Nephron (organoid): ENCODE results near the gene ZNF14.
"Not testable (repeated sequence)": the region's sequence is repeated elsewhere in the genome, so short reads cannot be mapped to it uniquely, and the experiment has no call there.

Source experiments
- H3K27ac Mint-ChIP-seq, 3 experiments: 2 replicates each; pipeline ENCODE4 v1.8.0; 2020; ENCODE audit warnings: mixed read lengths in 3 of 3, mild to moderate bottlenecking in 2 of 3, moderate library complexity in 1 of 3
- H3K27me3 Mint-ChIP-seq: 2 replicates; pipeline ENCODE4 v1.8.0; 2021; ENCODE audit warnings: low read depth, mild to moderate bottlenecking, moderate library complexity, mixed read lengths
- H3K36me3 Mint-ChIP-seq: 2 replicates; pipeline ENCODE4 v1.8.0; 2020; ENCODE audit warnings: low read depth, mixed read lengths
- H3K4me1 Mint-ChIP-seq: 2 replicates; pipeline ENCODE4 v1.8.0; 2020; ENCODE audit warnings: mixed read lengths
- H3K4me3 Mint-ChIP-seq, 3 experiments: 2 replicates each; pipeline ENCODE4 v1.8.0; 2020; ENCODE audit warnings: mild to moderate bottlenecking in 3 of 3, mixed read lengths in 3 of 3, moderate library complexity in 2 of 3
- H3K9me3 Mint-ChIP-seq: 2 replicates; pipeline ENCODE4 v1.8.0; 2020; ENCODE audit warnings: mixed read lengths
- CTCF ChIP-seq, 3 experiments: fragments of 200-600 bp; sonication (generic); IDR thresholded peaks; one replicate each; pipeline ENCODE4 v1.5.0; 2021; ENCODE audit warnings: antibody characterized with exemption in 3 of 3; ENCODE audit not compliant: unreplicated experiment in 3 of 3

ZNF14 gene

GRCh38 chr19:19747357-19748220 is 14.7 kb upstream of the ZNF14 start:
- no peak overlapping the region for H3K4me3 Mint-ChIP-seq
- H3K27ac Mint-ChIP-seq, result no peak overlapping the region
- no peaks in the 10 kb centered on the region for H3K36me3 Mint-ChIP-seq
- no peak for TF ChIP-seq CTCF (IDR thresholded peaks at IDR 0.05; ENCODE audit: unreplicated experiment in 3 of 3)
- no peaks in the 10 kb centered on the region for H3K4me1 Mint-ChIP-seq
- H3K9me3 Mint-ChIP-seq, result peaks cover 17% of the 10 kb centered on the region
- H3K27me3 Mint-ChIP-seq, result no peaks in the 10 kb centered on the region

- no peak for TF ChIP-seq CTCF (IDR thresholded peaks at IDR 0.05; ENCODE audit: unreplicated experiment in 3 of 3)
- no peak overlapping the region for H3K4me3 Mint-ChIP-seq
- H3K4me1 Mint-ChIP-seq, result no peaks in the 10 kb centered on the region
- H3K36me3 Mint-ChIP-seq, result no peaks in the 10 kb centered on the region
- no peaks in the 10 kb centered on the region for H3K27me3 Mint-ChIP-seq
- peaks cover 15% of the 10 kb centered on the region for H3K9me3 Mint-ChIP-seq
- H3K27ac Mint-ChIP-seq, result no peak overlapping the region
Measured at GRCh38 chr19:19746286-19747213, 13.6 kb upstream of the ZNF14 start.

- Mint-ChIP-seq H3K4me1 (no peaks in the 10 kb centered on the region), H3K9me3 (peaks cover 15% of the 10 kb centered on the region), H3K36me3 (no peaks in the 10 kb centered on the region), H3K4me3 (no peak overlapping the region), H3K27me3 (no peaks in the 10 kb centered on the region), H3K27ac (no peak overlapping the region)
- TF ChIP-seq CTCF (IDR thresholded peaks at IDR 0.05; ENCODE audit: unreplicated experiment in 3 of 3), result no peak
Measured at GRCh38 chr19:19745496-19746285, 12.8 kb upstream of the ZNF14 start.

GRCh38 chr19:19744641-19745040 is 11.7 kb upstream of the ZNF14 start:
- no peak overlapping the region for H3K4me3 Mint-ChIP-seq
- peaks cover 15% of the 10 kb centered on the region for H3K9me3 Mint-ChIP-seq
- no peaks in the 10 kb centered on the region for H3K4me1 Mint-ChIP-seq
- no peaks in the 10 kb centered on the region for H3K27me3 Mint-ChIP-seq
- TF ChIP-seq CTCF (IDR thresholded peaks at IDR 0.05; ENCODE audit: unreplicated experiment in 3 of 3), result no peak
- no peak overlapping the region for H3K27ac Mint-ChIP-seq
- H3K36me3 Mint-ChIP-seq, result no peaks in the 10 kb centered on the region

- not testable (repeated sequence) for H3K4me1 Mint-ChIP-seq, H3K4me3 Mint-ChIP-seq, H3K27me3 Mint-ChIP-seq, H3K36me3 Mint-ChIP-seq, H3K27ac Mint-ChIP-seq
- H3K9me3 Mint-ChIP-seq, result peaks cover 15% of the 10 kb centered on the region
Measured at GRCh38 chr19:19743921-19744320, 11.0 kb upstream of the ZNF14 start.

- no peak for TF ChIP-seq CTCF (IDR thresholded peaks at IDR 0.05; ENCODE audit: unreplicated experiment in 3 of 3)
- peaks cover 15% of the 10 kb centered on the region for H3K9me3 Mint-ChIP-seq
- no peaks in the 10 kb centered on the region for H3K36me3 Mint-ChIP-seq
- H3K4me1 Mint-ChIP-seq, result no peaks in the 10 kb centered on the region
- no peaks in the 10 kb centered on the region for H3K27me3 Mint-ChIP-seq
- no peak overlapping the region for H3K27ac Mint-ChIP-seq
- no peak overlapping the region for H3K4me3 Mint-ChIP-seq
Measured at GRCh38 chr19:19743176-19743575, 10.3 kb upstream of the ZNF14 start.
